Neutrophil (primary cell): ENCODE results near the gene DPYSL3.

Experiments
- H3K27ac ChIP-seq: fragments of 200-600 bp; sonication (generic); 2 replicates; pipeline ENCODE4 v1.5.1; 2016; ENCODE audit warnings: mild to moderate bottlenecking, moderate library complexity
- H3K27me3 ChIP-seq: fragments of 200-600 bp; sonication (generic); 2 replicates; pipeline ENCODE4 v1.6.0; 2016; ENCODE audit warnings: mild to moderate bottlenecking
- H3K36me3 ChIP-seq: fragments of 200-600 bp; sonication (generic); 2 replicates; pipeline ENCODE4 v1.5.1; 2017
- H3K4me1 ChIP-seq, 2 experiments: fragments of 200-600 bp in 1 of 2; sonication (generic) in 1 of 2; 1 replicate in 1 of 2; 2 replicates in 1 of 2; pipeline versions ENCODE4 v1.5.1 to v1.6.1; 2013 to 2016; ENCODE audit warnings: low read depth in 1 of 2, low read length in 1 of 2, mild to moderate bottlenecking in 1 of 2, moderate library complexity in 1 of 2; ENCODE audit not compliant: control insufficient read depth in 1 of 2, insufficient read depth in 1 of 2
- H3K4me3 ChIP-seq, 2 experiments: fragments of 200-600 bp in 1 of 2; sonication (generic) in 1 of 2; 1 replicate in 1 of 2; 2 replicates in 1 of 2; pipeline ENCODE4 v1.5.1; 2013 to 2016; ENCODE audit warnings: low read depth in 1 of 2, low read length in 1 of 2, mild to moderate bottlenecking in 1 of 2, moderate library complexity in 1 of 2
- H3K9me3 ChIP-seq: fragments of 200-600 bp; sonication (generic); 2 replicates; pipeline ENCODE4 v1.5.1; 2016
- CTCF ChIP-seq: fragments of 200-600 bp; sonication (generic); IDR thresholded peaks from 2 replicates; pipeline ENCODE4 v1.5.1; 2016; ENCODE audit warnings: antibody characterized with exemption

The DPYSL3 gene

GRCh38 chr5:147523069-147523468 lies 13.2 kb upstream of the DPYSL3 start:
- Histone ChIP-seq H3K4me1 (no peaks in the 10 kb centered on the region), H3K4me3 (no peak overlapping the region), H3K36me3 (no peaks in the 10 kb centered on the region), H3K27ac (no peak overlapping the region), H3K27me3 (no peaks in the 10 kb centered on the region), H3K9me3 (no peaks in the 10 kb centered on the region)
- TF ChIP-seq CTCF, result no peak

- TF ChIP-seq CTCF, result no peak
- no peaks in the 10 kb centered on the region for H3K27me3 ChIP-seq
- no peaks in the 10 kb centered on the region for H3K36me3 ChIP-seq
- H3K27ac ChIP-seq, result no peak overlapping the region
- no peaks in the 10 kb centered on the region for H3K9me3 ChIP-seq
- H3K4me1 ChIP-seq, result no peaks in the 10 kb centered on the region
- no peak overlapping the region for H3K4me3 ChIP-seq
These were observed 12.6 kb upstream of the DPYSL3 start for GRCh38 chr5:147522435-147522834.

GRCh38 chr5:147520450-147520849 lies 10.6 kb upstream of the DPYSL3 start:
- Histone ChIP-seq H3K36me3 (no peaks in the 10 kb centered on the region), H3K27me3 (peaks cover 17% of the 10 kb centered on the region), H3K4me1 (no peaks in the 10 kb centered on the region), H3K9me3 (no peaks in the 10 kb centered on the region), H3K27ac (no peak overlapping the region), H3K4me3 (no peak overlapping the region)
- no peak for TF ChIP-seq CTCF

- peaks cover 27% of the 10 kb centered on the region for H3K27me3 ChIP-seq
- TF ChIP-seq CTCF, result no peak
- H3K36me3 ChIP-seq, result no peaks in the 10 kb centered on the region
These were observed 9.5 kb upstream of the DPYSL3 start for GRCh38 chr5:147519380-147519779.

GRCh38 chr5:147517383-147517782 lies 7.5 kb upstream of the DPYSL3 start:
- Histone ChIP-seq H3K4me1 (no peaks in the 10 kb centered on the region), H3K9me3 (no peaks in the 10 kb centered on the region), H3K27ac (no peak overlapping the region), H3K27me3 (peaks cover 47% of the 10 kb centered on the region), H3K36me3 (no peaks in the 10 kb centered on the region), H3K4me3 (no peak overlapping the region)
- TF ChIP-seq CTCF, result no peak

More at GRCh38 chr5:147519380-147519779, 9.5 kb upstream of the DPYSL3 start:
- no peaks in the 10 kb centered on the region for H3K4me1 ChIP-seq
- no peak overlapping the region for H3K27ac ChIP-seq
- H3K9me3 ChIP-seq, result no peaks in the 10 kb centered on the region
- no peak overlapping the region for H3K4me3 ChIP-seq

GRCh38 chr5:147515269-147515668 lies 5.4 kb upstream of the DPYSL3 start:
- TF ChIP-seq CTCF, result no peak
- no peak overlapping the region for H3K4me3 ChIP-seq
- no peak overlapping the region for H3K27ac ChIP-seq
- no peaks in the 10 kb centered on the region for H3K36me3 ChIP-seq
- no peaks in the 10 kb centered on the region for H3K9me3 ChIP-seq
- no peaks in the 10 kb centered on the region for H3K4me1 ChIP-seq
- peaks cover 68% of the 10 kb centered on the region for H3K27me3 ChIP-seq
